GM10266 (cell line): ENCODE measurements around the gene PAM.

Source experiments
- DNase-seq: peaks from one replicate; pipeline ENCODE4 v3.0.0; 2012; ENCODE audit errors: extremely low spot score
- CTCF ChIP-seq: IDR thresholded peaks from 2 replicates; pipeline ENCODE4 v1.5.1; 2012; ENCODE audit warnings: mild to moderate bottlenecking, low read depth; ENCODE audit not compliant: control insufficient read depth, insufficient read depth; ENCODE audit errors: missing control alignments

PAM gene

DNA sequence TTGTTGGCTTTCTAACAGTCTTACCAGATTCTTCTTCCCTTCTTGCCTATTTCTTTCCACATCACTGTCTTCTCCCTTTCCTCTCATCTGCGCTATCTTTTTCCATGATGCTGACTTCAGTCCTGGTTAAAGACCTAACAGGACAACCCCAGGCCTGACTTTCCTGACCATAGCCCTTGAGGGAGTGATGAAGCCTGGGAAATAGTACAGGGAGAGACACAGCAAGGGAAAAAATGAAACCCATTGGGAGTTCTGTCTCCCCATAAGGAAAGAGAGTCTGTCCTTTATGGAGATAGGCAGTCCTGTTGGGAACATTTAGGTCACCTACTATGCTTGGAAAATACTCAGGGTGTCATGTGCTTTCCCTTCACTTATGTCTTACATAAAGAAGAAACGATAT lies 272.2 kb downstream of the PAM start:
- no peak for TF ChIP-seq CTCF
- DNase-seq: no peak

- no peak for TF ChIP-seq CTCF
- DNase-seq: no peak
These were observed 276.5 kb downstream of the PAM start for GRCh38 chr5:103031607-103032006.

DNA sequence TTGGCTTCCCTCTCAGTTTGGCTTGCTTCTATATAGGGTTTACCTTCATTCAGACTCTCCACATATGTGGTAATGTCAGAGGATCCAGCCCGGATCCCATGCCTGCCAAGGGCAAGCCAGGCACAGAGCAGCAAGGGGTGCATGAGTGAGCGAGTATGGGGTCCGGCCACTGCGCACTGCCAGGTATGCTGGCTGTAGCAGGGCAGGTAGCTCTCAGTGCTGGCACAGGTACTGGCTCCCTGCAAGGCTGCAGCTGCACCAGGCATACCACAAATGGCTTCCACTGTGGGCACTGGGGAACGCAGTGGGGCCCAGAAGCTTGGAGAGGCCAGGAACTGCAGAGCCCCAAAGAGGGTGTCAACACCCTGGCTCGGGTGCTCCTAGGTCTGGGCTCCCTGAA lies 278.6 kb downstream of the PAM start:
- DNase-seq: no peak
- no peak for TF ChIP-seq CTCF

DNA sequence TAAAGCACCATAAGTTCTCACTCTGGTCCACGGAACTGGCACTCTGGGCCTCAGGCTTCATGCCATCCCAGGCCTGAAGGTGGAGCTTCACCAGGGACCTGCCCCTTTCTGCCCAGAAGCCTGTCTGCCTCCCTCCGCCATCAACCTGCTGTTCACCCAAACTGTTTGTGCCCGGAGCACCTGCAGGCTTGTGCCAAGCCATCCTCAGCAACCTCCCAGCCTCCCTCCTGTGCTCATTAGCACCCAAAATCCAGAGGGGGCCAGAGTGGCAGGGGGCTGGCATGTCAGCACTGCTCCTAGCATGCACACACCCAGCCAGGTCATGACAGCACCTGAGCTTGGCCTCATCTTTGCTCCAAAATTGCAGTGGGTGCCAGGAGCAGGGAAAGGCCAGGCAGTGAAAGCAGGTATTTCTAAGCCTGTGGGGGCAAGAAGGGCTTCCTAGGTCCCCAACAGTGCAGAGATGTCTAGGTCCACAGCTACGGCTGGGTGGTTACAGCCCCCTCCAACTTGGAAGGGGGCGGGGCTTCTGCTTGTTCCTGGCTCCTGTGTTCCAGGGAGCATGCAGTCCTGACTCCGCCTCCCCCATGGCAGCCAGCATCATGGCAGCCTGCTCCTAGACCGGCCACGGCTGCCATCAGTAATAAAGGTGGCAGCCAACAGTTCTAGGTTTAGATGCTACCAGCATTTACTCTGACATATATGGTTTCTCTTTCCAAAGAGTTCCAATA lies 279.7 kb downstream of the PAM start:
- no peak for TF ChIP-seq CTCF
- DNase-seq: no peak

- DNase-seq: no peak
- TF ChIP-seq CTCF: no peak
These were observed 280.6 kb downstream of the PAM start for GRCh38 chr5:103035701-103036100.

- no peak for TF ChIP-seq CTCF
- no peak for DNase-seq
These were observed 281.5 kb downstream of the PAM start for GRCh38 chr5:103036601-103037000.

- no peak for DNase-seq
- TF ChIP-seq CTCF: no peak
These were observed 282.8 kb downstream of the PAM start for GRCh38 chr5:103037673-103038455.
